Activated CD4-positive, CD25-positive, alpha-beta regulatory T cell treated with anti-CD3 and anti-CD28 coated beads, Interleukin-2, amount 50 U/mL, for 24 hours (primary cell): ENCODE results near the gene ZFYVE28.
"Not testable (repeated sequence)": the region's sequence is repeated elsewhere in the genome, so short reads cannot be mapped to it uniquely, and the experiment has no call there.

Experiments used
- ATAC-seq, 2 donors: fragments of 150-1000 bp; cut with Tn5 transposase; one replicate each; pipeline ENCODE4 v1.10.0; 2021; ENCODE audit warnings: mild to moderate bottlenecking in 1 of 2, moderate library complexity in 1 of 2

ZFYVE28 gene

GRCh38 chr4:2417765-2418649 is at the start of gene ZFYVE28:
ZFYVE28 (minus strand) TSS chr4:2418645; CDS start chr4:2418323, 322 bp downstream.
- ATAC-seq = no peak

- ATAC-seq = not testable (repeated sequence)
Observed at GRCh38 chr4:2465544-2465943, 47.1 kb upstream of the ZFYVE28 start.

GRCh38 chr4:2465032-2465431 is 46.6 kb upstream of the ZFYVE28 start:
- ATAC-seq = no peak

- no peak for ATAC-seq
Observed at GRCh38 chr4:2462992-2463762, 44.7 kb upstream of the ZFYVE28 start.

GRCh38 chr4:2462218-2462991 is 44.0 kb upstream of the ZFYVE28 start:
- peak; percentile 97 to 99 for ATAC-seq

- ATAC-seq = no peak
Observed at GRCh38 chr4:2461246-2461960, 43.0 kb upstream of the ZFYVE28 start.

GRCh38 chr4:2459589-2460349 is 41.3 kb upstream of the ZFYVE28 start:
- no peak for ATAC-seq

GRCh38 chr4:2458546-2459491 is 40.4 kb upstream of the ZFYVE28 start:
- no peak for ATAC-seq

GRCh38 chr4:2457481-2458295 is 39.2 kb upstream of the ZFYVE28 start:
- ATAC-seq = no peak

GRCh38 chr4:2451821-2452785 is 33.7 kb upstream of the ZFYVE28 start:
- no peak for ATAC-seq

GRCh38 chr4:2451036-2451520 is 32.6 kb upstream of the ZFYVE28 start:
- ATAC-seq = no peak

GRCh38 chr4:2450394-2451035 is 32.1 kb upstream of the ZFYVE28 start:
- peak in 1 of 2 donors; percentile 13 for ATAC-seq

- ATAC-seq = no peak
Observed at GRCh38 chr4:2449511-2450392, 31.3 kb upstream of the ZFYVE28 start.

- ATAC-seq = no peak
Observed at GRCh38 chr4:2449051-2449450, 30.6 kb upstream of the ZFYVE28 start.

GRCh38 chr4:2448589-2448988 is 30.1 kb upstream of the ZFYVE28 start:
- ATAC-seq = no peak
